GM23338 (cell line): ENCODE results near the gene DOCK4. TPM values are rescaled to one million over a fixed set of nuclear protein-coding genes. Genes with fewer than 3 reads are reported as not detected.

Experiments
- ATAC-seq: fragments of 200-7000 bp; cut with Tn5 transposase; 3 replicates; pipeline ENCODE4 v1.9.1; 2020
- DNase-seq: peaks from one replicate; pipeline ENCODE4 v3.0.0-alpha.2; 2015; ENCODE audit warnings: low spot score
- H2AFZ ChIP-seq: fragments of 200-600 bp; sonication (generic); 2 replicates; pipeline ENCODE4 v1.8.0; 2016; ENCODE audit warnings: antibody characterized with exemption, mild to moderate bottlenecking, moderate library complexity
- H3F3A ChIP-seq: fragments of 200-600 bp; sonication (generic); replicated peaks from 2 replicates; pipeline ENCODE4 v1.8.0; 2017; ENCODE audit warnings: antibody characterized with exemption, mixed run types, low read depth
- H3K27ac ChIP-seq: fragments of 200-600 bp; sonication (generic); 2 replicates; pipeline ENCODE4 v1.6.1; 2016; ENCODE audit warnings: low read depth
- H3K27me3 ChIP-seq: fragments of 200-600 bp; sonication (generic); 2 replicates; pipeline ENCODE4 v1.8.0; 2016; ENCODE audit warnings: mild to moderate bottlenecking, mixed run types, moderate library complexity; ENCODE audit not compliant: insufficient read depth
- H3K36me3 ChIP-seq: fragments of 200-600 bp; sonication (generic); 2 replicates; pipeline ENCODE4 v1.8.0; 2016; ENCODE audit warnings: mild to moderate bottlenecking; ENCODE audit not compliant: insufficient read depth
- H3K4me1 ChIP-seq: fragments of 200-600 bp; sonication (generic); 2 replicates; pipeline ENCODE4 v1.8.0; 2016; ENCODE audit warnings: mild to moderate bottlenecking, moderate library complexity; ENCODE audit not compliant: insufficient read depth
- H3K4me2 ChIP-seq: fragments of 200-600 bp; sonication (generic); 2 replicates; pipeline ENCODE4 v1.7.1; 2017; ENCODE audit warnings: mixed run types
- H3K4me3 ChIP-seq: fragments of 200-600 bp; sonication (generic); 2 replicates; pipeline ENCODE4 v1.6.1; 2016; ENCODE audit warnings: mixed run types
- H3K79me2 ChIP-seq: fragments of 200-600 bp; sonication (generic); replicated peaks from 2 replicates; pipeline ENCODE4 v1.8.0; 2017; ENCODE audit warnings: mild to moderate bottlenecking; ENCODE audit not compliant: insufficient read depth
- H3K9me2 ChIP-seq: fragments of 200-600 bp; sonication (generic); 2 replicates; pipeline ENCODE4 v1.8.0; 2017; ENCODE audit not compliant: insufficient read depth
- H4K20me1 ChIP-seq: fragments of 200-600 bp; sonication (generic); replicated peaks from 2 replicates; pipeline ENCODE4 v1.8.0; 2017; ENCODE audit warnings: mild to moderate bottlenecking; ENCODE audit not compliant: insufficient read depth
- H3K27ac Mint-ChIP-seq: 2 replicates; pipeline ENCODE4 v1.8.0; 2020; ENCODE audit warnings: inconsistent platforms, mild to moderate bottlenecking, moderate library complexity, mixed read lengths
- H3K27me3 Mint-ChIP-seq: 3 replicates; pipeline ENCODE4 v1.8.0; 2022; ENCODE audit warnings: low read depth, mild to moderate bottlenecking, moderate library complexity, mixed read lengths, inconsistent platforms; ENCODE audit not compliant: insufficient read depth, poor library complexity
- H3K36me3 Mint-ChIP-seq: 3 replicates; pipeline ENCODE4 v1.8.0; 2021; ENCODE audit warnings: low read depth, mild to moderate bottlenecking, inconsistent platforms, moderate library complexity, mixed read lengths
- H3K4me1 Mint-ChIP-seq: 3 replicates; pipeline ENCODE4 v1.8.0; 2020; ENCODE audit warnings: mild to moderate bottlenecking, inconsistent platforms, mixed read lengths
- H3K4me3 Mint-ChIP-seq: 3 replicates; pipeline ENCODE4 v1.8.0; 2021; ENCODE audit warnings: moderate library complexity, mild to moderate bottlenecking, inconsistent platforms, mixed read lengths
- H3K9me3 Mint-ChIP-seq: 3 replicates; pipeline ENCODE4 v1.8.0; 2020; ENCODE audit warnings: moderate library complexity, mild to moderate bottlenecking, inconsistent platforms, mixed read lengths
- CREB1 ChIP-seq: fragments of 250-450 bp; sonication (Bioruptor Pico); IDR thresholded peaks from 2 replicates; pipeline ENCODE4 v1.5.0; 2020; ENCODE audit warnings: low read depth, mild to moderate bottlenecking, moderate library complexity
- JUNB ChIP-seq: IDR thresholded peaks from one replicate; pipeline ENCODE4 v1.6.1; 2016; ENCODE audit warnings: antibody characterized with exemption; ENCODE audit not compliant: unreplicated experiment
- NANOG ChIP-seq: IDR thresholded peaks from 2 replicates; pipeline ENCODE4 v1.6.1; 2016; ENCODE audit warnings: antibody characterized with exemption, borderline replicate concordance
- POLR2AphosphoS5 ChIP-seq: IDR thresholded peaks from 2 replicates; pipeline ENCODE4 v1.6.1; 2016; ENCODE audit warnings: antibody characterized with exemption, low read depth
- polyA plus RNA-seq: library from polyadenylated mRNA; unstranded; fragments of >200 nt; fragmentation: Nextera tagmentation; extraction: Ambion mirVana; gene quantifications from 2 replicates; pipeline ENCODE4 v1.2.1, GENCODE V29; 2016
- total RNA-seq: library from RNA; depleted of rRNA; stranded (reverse); fragments of >200 nt; shearing (Covaris generic); gene quantifications from 2 replicates; pipeline ENCODE4 v1.2.3, GENCODE V29; 2014
- TF ChIP-seq, protein P1 (sequence below): fragments of 250-450 bp; sonication (Bioruptor Pico); IDR thresholded peaks from 2 replicates; pipeline ENCODE4 v1.5.0; 2020; ENCODE audit warnings: mild to moderate bottlenecking, moderate library complexity
- TF ChIP-seq, protein P2 (sequence below): IDR thresholded peaks from 2 replicates; pipeline ENCODE4 v1.6.1; 2016; ENCODE audit warnings: antibody characterized with exemption
- TF ChIP-seq, protein P3 (sequence below), 2 experiments: fragments of 200-600 bp in 1 of 2; sonication (generic) in 1 of 2; conservative IDR thresholded peaks; 2 replicates each; pipeline versions ENCODE4 v1.5.1 to v1.6.1; 2016 to 2017; ENCODE audit warnings: antibody characterized with exemption in 2 of 2, low read depth in 2 of 2, mild to moderate bottlenecking in 2 of 2, moderate library complexity in 1 of 2
- TF ChIP-seq, protein P4 (sequence below): IDR thresholded peaks from one replicate; pipeline ENCODE4 v1.6.1; 2018; ENCODE audit warnings: antibody characterized with exemption; ENCODE audit not compliant: unreplicated experiment

The DOCK4 gene
- total and polyA plus RNA-seq, 2 experiments from 2014 or later, result 6.3 to 33.8 TPM

DNA sequence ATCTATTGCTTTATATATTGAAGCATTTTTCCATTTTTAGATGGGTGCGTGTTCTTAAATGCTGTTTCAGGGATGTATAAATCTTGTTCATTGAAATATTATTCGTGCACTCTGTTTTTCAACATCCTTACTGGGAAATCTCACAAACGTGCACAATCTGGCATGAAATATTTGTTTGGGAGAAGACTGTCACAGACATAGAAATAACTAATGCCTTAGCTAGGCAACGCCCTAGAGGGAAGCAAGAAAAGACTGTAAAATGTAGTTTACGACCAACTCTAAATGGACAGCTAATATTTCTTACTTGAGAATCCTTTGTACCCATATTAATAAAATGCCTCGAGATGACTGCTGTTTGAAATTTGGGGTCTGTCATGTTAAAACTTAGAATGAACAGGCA lies 8.9 kb downstream of the DOCK4 start (continued):
- TF ChIP-seq, protein P1, sequence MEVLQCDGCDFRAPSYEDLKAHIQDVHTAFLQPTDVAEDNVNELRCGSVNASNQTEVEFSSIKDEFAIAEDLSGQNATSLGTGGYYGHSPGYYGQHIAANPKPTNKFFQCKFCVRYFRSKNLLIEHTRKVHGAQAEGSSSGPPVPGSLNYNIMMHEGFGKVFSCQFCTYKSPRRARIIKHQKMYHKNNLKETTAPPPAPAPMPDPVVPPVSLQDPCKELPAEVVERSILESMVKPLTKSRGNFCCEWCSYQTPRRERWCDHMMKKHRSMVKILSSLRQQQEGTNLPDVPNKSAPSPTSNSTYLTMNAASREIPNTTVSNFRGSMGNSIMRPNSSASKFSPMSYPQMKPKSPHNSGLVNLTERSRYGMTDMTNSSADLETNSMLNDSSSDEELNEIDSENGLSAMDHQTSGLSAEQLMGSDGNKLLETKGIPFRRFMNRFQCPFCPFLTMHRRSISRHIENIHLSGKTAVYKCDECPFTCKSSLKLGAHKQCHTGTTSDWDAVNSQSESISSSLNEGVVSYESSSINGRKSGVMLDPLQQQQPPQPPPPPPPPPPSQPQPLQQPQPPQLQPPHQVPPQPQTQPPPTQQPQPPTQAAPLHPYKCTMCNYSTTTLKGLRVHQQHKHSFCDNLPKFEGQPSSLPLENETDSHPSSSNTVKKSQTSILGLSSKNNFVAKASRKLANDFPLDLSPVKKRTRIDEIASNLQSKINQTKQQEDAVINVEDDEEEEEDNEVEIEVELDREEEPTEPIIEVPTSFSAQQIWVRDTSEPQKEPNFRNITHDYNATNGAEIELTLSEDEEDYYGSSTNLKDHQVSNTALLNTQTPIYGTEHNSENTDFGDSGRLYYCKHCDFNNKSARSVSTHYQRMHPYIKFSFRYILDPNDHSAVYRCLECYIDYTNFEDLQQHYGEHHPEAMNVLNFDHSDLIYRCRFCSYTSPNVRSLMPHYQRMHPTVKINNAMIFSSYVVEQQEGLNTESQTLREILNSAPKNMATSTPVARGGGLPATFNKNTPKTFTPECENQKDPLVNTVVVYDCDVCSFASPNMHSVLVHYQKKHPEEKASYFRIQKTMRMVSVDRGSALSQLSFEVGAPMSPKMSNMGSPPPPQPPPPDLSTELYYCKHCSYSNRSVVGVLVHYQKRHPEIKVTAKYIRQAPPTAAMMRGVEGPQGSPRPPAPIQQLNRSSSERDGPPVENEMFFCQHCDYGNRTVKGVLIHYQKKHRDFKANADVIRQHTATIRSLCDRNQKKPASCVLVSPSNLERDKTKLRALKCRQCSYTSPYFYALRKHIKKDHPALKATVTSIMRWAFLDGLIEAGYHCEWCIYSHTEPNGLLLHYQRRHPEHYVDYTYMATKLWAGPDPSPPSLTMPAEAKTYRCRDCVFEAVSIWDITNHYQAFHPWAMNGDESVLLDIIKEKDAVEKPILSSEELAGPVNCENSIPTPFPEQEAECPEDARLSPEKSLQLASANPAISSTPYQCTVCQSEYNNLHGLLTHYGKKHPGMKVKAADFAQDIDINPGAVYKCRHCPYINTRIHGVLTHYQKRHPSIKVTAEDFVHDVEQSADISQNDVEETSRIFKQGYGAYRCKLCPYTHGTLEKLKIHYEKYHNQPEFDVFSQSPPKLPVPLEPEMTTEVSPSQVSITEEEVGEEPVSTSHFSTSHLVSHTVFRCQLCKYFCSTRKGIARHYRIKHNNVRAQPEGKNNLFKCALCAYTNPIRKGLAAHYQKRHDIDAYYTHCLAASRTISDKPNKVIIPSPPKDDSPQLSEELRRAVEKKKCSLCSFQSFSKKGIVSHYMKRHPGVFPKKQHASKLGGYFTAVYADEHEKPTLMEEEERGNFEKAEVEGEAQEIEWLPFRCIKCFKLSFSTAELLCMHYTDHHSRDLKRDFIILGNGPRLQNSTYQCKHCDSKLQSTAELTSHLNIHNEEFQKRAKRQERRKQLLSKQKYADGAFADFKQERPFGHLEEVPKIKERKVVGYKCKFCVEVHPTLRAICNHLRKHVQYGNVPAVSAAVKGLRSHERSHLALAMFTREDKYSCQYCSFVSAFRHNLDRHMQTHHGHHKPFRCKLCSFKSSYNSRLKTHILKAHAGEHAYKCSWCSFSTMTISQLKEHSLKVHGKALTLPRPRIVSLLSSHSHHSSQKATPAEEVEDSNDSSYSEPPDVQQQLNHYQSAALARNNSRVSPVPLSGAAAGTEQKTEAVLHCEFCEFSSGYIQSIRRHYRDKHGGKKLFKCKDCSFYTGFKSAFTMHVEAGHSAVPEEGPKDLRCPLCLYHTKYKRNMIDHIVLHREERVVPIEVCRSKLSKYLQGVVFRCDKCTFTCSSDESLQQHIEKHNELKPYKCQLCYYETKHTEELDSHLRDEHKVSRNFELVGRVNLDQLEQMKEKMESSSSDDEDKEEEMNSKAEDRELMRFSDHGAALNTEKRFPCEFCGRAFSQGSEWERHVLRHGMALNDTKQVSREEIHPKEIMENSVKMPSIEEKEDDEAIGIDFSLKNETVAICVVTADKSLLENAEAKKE (CRISPR knock-in tag), result no peak
- TF ChIP-seq POLR2AphosphoS5, result no peak
- TF ChIP-seq, protein P2, sequence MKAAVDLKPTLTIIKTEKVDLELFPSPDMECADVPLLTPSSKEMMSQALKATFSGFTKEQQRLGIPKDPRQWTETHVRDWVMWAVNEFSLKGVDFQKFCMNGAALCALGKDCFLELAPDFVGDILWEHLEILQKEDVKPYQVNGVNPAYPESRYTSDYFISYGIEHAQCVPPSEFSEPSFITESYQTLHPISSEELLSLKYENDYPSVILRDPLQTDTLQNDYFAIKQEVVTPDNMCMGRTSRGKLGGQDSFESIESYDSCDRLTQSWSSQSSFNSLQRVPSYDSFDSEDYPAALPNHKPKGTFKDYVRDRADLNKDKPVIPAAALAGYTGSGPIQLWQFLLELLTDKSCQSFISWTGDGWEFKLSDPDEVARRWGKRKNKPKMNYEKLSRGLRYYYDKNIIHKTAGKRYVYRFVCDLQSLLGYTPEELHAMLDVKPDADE, result no peak

DNA sequence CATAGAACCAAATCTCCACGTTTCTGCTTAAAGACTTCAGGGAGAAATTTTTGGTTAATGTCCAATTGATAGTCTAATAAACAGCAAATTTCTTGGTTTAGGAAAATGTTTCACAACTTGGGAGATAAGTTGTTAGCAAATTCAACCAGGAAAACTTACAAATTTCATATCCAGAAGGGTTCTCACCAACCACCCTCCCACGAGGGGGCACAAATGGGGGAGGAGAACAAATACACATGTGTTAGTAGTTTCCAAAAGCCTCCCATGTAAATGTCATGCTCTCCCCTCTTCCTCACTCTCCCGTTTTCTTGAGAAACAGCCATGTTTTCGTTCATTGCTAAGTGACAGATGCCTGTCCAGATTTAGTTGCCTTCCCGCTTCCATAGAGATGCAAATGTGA lies 10.5 kb downstream of the DOCK4 start:
- Mint-ChIP-seq H3K4me1 (peaks cover 36% of the 10 kb centered on the region), H3K9me3 (no peaks in the 10 kb centered on the region), H3K27ac (no peak overlapping the region), H3K4me3 (no peak overlapping the region), H3K27me3 (peaks cover 3% of the 10 kb centered on the region), H3K36me3 (no peaks in the 10 kb centered on the region; the same call in 2 of the 3 replicates)
- Histone ChIP-seq H3K27me3 (no peaks in the 10 kb centered on the region), H3K4me2 (no peak overlapping the region), H2AFZ (no peak overlapping the region), H3K36me3 (no peaks in the 10 kb centered on the region), H3F3A (no peaks in the 10 kb centered on the region), H4K20me1 (peaks cover 6% of the 10 kb centered on the region; the same call in 1 of the 2 replicates), H3K4me1 (peaks cover 13% of the 10 kb centered on the region; the same call in 1 of the 2 replicates), H3K27ac (no peak overlapping the region), H3K9me2 (no peaks in the 10 kb centered on the region), H3K79me2 (peaks cover 97% of the 10 kb centered on the region), H3K4me3 (no peak overlapping the region)
- DNase-seq, result no peak
- TF ChIP-seq JUNB (no peak), CREB1 (no peak), NANOG (no peak)
- TF ChIP-seq, protein P3, sequence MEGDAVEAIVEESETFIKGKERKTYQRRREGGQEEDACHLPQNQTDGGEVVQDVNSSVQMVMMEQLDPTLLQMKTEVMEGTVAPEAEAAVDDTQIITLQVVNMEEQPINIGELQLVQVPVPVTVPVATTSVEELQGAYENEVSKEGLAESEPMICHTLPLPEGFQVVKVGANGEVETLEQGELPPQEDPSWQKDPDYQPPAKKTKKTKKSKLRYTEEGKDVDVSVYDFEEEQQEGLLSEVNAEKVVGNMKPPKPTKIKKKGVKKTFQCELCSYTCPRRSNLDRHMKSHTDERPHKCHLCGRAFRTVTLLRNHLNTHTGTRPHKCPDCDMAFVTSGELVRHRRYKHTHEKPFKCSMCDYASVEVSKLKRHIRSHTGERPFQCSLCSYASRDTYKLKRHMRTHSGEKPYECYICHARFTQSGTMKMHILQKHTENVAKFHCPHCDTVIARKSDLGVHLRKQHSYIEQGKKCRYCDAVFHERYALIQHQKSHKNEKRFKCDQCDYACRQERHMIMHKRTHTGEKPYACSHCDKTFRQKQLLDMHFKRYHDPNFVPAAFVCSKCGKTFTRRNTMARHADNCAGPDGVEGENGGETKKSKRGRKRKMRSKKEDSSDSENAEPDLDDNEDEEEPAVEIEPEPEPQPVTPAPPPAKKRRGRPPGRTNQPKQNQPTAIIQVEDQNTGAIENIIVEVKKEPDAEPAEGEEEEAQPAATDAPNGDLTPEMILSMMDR (conservative IDR thresholded peaks at IDR 0.05; ENCODE audit: low read depth in 2 of 2), result no peak
- TF ChIP-seq, protein P4, sequence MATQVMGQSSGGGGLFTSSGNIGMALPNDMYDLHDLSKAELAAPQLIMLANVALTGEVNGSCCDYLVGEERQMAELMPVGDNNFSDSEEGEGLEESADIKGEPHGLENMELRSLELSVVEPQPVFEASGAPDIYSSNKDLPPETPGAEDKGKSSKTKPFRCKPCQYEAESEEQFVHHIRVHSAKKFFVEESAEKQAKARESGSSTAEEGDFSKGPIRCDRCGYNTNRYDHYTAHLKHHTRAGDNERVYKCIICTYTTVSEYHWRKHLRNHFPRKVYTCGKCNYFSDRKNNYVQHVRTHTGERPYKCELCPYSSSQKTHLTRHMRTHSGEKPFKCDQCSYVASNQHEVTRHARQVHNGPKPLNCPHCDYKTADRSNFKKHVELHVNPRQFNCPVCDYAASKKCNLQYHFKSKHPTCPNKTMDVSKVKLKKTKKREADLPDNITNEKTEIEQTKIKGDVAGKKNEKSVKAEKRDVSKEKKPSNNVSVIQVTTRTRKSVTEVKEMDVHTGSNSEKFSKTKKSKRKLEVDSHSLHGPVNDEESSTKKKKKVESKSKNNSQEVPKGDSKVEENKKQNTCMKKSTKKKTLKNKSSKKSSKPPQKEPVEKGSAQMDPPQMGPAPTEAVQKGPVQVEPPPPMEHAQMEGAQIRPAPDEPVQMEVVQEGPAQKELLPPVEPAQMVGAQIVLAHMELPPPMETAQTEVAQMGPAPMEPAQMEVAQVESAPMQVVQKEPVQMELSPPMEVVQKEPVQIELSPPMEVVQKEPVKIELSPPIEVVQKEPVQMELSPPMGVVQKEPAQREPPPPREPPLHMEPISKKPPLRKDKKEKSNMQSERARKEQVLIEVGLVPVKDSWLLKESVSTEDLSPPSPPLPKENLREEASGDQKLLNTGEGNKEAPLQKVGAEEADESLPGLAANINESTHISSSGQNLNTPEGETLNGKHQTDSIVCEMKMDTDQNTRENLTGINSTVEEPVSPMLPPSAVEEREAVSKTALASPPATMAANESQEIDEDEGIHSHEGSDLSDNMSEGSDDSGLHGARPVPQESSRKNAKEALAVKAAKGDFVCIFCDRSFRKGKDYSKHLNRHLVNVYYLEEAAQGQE, result no peak
- ATAC-seq, result no peak
